HG03045 (cell line): ENCODE results near the gene POF1B.

Source experiments
- ATAC-seq: cut with Tn5 transposase; IDR thresholded peaks from one replicate; pipeline ENCODE4 v1.9.1; 2021; ENCODE audit warnings: mild to moderate bottlenecking, moderate library complexity; ENCODE audit not compliant: unreplicated experiment

The POF1B gene

GRCh38 chrX:85243761-85244449 is 135.6 kb downstream of the POF1B start, which contains the start of the genes SATL1 and ZNF711:
SATL1 (minus strand) TSS chrX:85243779; CDS start chrX:85108968, 134,811 bp downstream.
ZNF711 (plus strand) TSS chrX:85243991; CDS start chrX:85247573, 3,582 bp downstream.
- ATAC-seq, result peak; percentile 71

DNA sequence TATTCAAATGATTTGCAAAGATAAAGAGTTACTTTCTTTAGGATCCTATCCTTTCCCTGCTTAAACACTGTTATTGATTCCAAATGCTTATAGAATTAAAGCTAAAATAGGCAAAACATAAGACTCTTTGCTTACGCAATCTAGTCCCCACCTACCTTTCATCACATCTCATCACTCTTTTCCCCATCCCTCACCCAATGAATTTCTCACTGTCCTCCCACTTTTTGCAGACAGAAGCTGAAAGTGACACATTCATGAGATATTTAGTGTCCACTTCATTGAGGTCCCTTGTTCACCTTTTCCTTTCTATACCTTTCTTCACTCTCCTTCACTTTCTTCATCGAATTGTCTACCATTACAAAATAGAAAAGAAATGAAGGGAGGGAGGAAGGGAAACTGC is 136.3 kb downstream of the POF1B start:
- no peak for ATAC-seq
